ENCODE data around the gene SORBS2. TPM values are rescaled to one million over a fixed set of nuclear protein-coding genes. Genes with fewer than 3 reads are reported as not detected.
A peak's percentile ranks its signal among the peaks of the same experiment; 100 is the strongest.

SORBS2 gene
- total RNA-seq, 1 experiment from 2014 or later = not detected

DNA sequence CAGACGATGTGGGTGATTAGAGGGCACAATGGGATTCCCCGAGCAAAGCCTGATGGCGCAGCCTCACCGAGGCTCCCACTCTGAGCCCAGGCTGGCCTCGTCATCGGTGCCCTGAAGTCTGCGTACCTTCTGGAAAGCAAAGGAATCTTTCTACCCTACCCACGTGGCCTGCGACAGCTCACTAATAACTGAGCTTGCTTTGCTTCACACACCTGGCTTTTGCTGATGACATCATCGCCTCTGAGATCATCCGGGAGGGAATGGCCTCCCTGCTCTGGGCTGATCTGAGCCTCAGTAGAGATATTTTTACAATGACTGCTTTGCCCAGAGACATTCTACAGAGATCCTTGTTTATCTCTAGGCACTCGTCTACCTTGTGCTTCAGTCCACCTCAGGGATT is 231.3 kb downstream of the SORBS2 start:
- peak overlapping the region; percentile 14; the same call in 1 of the 2 replicates for H3K27ac ChIP-seq
- peak in 1 of 2 experiments; percentile 43 for DNase-seq
- H3K27me3 ChIP-seq = no peaks in the 10 kb centered on the region

DNA sequence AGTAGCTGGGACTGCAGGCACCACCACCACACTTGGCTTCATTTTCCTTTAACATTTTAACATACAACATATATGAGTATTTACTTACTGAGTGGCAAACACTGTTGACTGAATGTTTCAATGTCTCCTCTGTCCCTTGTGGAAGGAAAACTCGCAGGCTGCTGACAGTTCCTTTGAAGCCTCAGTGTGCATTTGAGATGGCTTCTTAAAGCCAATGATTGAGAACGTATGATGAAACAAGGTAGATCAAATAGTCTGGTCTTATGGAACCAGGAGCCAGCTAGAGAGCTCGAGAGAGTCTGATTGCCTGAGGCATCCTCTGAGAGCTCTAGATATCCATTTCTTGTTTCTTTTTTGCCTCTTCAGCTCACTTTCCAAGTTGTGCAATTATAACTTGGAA is 233.7 kb downstream of the SORBS2 start:
- peaks cover 57% of the 10 kb centered on the region for H3K4me1 ChIP-seq
- H3K36me3 ChIP-seq = no peaks in the 10 kb centered on the region
- no peaks in the 10 kb centered on the region for H3K9me3 ChIP-seq (replicated peaks)
- no peak overlapping the region; the same call in 1 of the 2 replicates for H3K27ac ChIP-seq
- H3K27me3 ChIP-seq = no peaks in the 10 kb centered on the region
- H3K4me3 ChIP-seq = no peak overlapping the region
- peak in 1 of 2 experiments; percentile 10 for DNase-seq

More for the DNA sequence above, 231.3 kb downstream of the SORBS2 start:
- no peaks in the 10 kb centered on the region for H3K36me3 ChIP-seq
- no peak overlapping the region for H3K4me3 ChIP-seq
- peaks cover 39% of the 10 kb centered on the region for H3K4me1 ChIP-seq
- H3K9me3 ChIP-seq (replicated peaks) = no peaks in the 10 kb centered on the region

DNA sequence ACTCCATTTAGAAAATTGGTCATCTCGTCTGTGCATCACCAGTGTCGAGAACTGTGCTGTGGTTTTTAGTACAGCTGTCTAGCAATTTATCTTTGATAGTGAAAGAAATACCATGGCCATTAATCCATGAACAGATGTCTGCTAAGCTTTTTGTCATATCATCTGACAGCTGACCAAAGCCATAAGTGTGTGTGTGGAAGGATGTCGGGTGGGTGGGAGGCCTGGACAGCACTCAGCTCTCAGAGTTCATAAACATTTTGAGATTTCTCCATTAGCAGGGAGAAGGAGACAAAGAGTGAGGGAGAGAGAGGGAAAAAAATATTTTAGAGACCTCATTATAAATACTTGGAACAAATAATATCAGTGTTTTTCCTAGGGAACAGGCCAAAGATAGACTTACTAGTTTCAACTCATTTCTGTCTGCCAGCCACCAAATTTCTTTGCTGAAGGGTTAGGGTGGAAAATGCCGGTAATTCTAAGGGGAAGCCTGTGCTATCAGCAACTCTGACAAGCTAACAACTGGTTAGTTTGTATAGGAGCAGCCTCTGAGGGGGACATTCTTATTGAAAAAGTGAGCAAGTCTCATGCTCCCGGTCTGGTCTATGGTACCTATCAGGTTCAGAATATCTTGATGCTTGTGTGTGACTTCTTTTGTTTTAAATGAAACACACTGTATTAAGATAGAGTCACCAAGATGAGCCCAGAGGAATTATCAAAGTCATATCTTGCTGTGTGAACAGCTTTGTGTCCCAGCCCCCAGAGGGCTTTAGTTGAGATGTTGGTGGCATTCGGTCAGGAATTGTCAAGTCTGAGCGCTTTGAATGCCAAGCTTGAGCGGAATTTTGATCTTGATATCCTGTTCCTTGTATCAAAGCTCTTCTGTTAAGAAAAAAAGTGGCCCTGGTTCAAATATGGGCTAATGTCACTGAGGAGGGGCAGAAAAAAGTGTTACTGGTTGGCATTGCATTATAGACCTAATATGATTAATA is 234.7 kb downstream of the SORBS2 start:
- H3K9me3 ChIP-seq (replicated peaks) = no peaks in the 10 kb centered on the region
- no peaks in the 10 kb centered on the region for H3K36me3 ChIP-seq
- H3K27ac ChIP-seq = peak overlapping the region; percentile 87
- H3K4me3 ChIP-seq = no peak overlapping the region
- peaks cover 51% of the 10 kb centered on the region for H3K4me1 ChIP-seq
- peak; percentile 72 to 87 for DNase-seq
- H3K27me3 ChIP-seq = no peaks in the 10 kb centered on the region

DNA sequence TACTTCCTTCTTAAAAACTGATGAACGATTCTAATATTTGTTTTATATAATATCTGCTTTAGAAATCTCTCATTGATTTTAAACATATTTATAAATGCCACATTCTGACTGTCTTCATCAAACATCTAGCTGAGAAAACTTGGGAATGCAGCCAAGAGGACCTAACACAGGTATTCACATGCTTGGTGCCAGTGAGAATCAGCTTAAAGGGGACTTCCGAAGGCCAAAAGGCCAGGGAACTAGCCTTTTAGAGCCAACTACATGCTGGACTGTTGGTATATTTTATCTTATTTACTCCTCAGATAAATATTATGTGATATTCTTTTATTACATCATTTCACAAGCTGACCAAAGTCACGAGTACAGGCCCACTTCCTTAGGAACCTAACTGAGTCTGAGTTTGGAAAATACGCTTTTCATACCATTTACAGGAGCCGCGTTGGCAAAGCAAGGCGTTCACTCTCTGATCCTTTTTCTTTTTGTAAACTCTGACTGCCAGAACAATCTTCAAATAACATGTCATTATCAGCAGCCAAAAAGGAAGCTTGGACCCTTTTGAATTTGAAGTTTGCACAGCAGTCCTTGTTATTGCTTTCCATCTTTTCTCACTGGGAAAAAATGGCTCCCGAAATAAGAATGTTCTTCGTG is 235.6 kb downstream of the SORBS2 start:
- H3K4me1 ChIP-seq = peaks cover 51% of the 10 kb centered on the region
- H3K4me3 ChIP-seq = peak overlapping the region; percentile 20
- peak overlapping the region; percentile 87 for H3K27ac ChIP-seq
- no peaks in the 10 kb centered on the region for H3K27me3 ChIP-seq
- DNase-seq = peak in 1 of 2 experiments; percentile 25
- no peaks in the 10 kb centered on the region for H3K9me3 ChIP-seq (replicated peaks)
- no peaks in the 10 kb centered on the region for H3K36me3 ChIP-seq

DNA sequence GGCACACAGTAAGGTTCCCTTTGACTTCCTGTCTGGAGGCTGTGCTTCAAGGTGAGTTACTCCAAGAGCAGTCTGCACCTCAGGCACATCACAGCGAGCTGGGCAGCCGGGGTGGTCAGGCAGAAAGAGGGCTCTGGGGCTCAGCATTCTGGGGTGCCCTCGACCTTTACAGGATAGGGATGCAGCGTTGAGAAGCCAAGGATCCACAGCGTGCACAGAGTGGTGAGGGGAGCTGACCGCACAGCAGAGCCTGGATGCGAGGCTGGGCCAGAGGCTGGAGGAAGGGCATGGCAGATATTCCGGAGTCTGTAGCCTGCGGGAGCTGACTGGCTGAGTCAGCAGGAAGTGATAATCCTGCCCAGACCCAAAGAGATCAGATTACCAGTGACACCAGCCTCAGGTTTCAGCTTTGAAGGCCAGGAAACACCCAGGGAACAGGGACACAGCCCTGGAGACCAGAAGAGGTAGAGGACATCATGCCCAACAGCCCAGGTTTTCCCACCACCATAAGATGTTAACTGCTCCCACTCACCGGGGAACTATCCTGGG is 238.3 kb downstream of the SORBS2 start:
- H3K27ac ChIP-seq = peak overlapping the region; percentile 68
- DNase-seq = peak; percentile 85 to 92

DNA sequence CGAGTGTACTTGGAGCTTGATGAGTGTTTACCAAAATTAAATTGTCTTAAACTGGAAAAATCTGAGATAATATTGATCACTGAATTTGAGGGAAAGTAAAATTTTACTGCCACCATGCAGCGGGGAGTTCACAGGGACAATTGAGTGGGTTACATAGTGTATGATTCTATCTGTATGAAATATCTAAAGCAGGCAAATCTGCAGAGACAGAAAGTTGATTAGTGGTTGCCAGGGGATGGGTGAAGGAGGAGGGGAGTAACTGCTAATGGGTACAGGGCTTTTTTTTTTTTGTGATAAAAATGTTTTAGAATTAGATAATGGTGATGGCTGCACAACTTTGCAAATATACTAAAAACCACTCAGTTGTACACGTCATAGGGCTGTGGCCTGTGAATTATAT is 241.3 kb downstream of the SORBS2 start:
- no peak overlapping the region for H3K4me3 ChIP-seq
- H3K27me3 ChIP-seq = no peaks in the 10 kb centered on the region
- no peak overlapping the region for H3K27ac ChIP-seq
- DNase-seq = no peak
- no peaks in the 10 kb centered on the region for H3K36me3 ChIP-seq
- H3K9me3 ChIP-seq (replicated peaks) = no peaks in the 10 kb centered on the region
- H3K4me1 ChIP-seq = peaks cover 54% of the 10 kb centered on the region

More for the DNA sequence above, 238.3 kb downstream of the SORBS2 start:
- H3K9me3 ChIP-seq (replicated peaks) = no peaks in the 10 kb centered on the region
- peak overlapping the region; percentile 34 for H3K4me3 ChIP-seq
- no peaks in the 10 kb centered on the region for H3K27me3 ChIP-seq
- peaks cover 56% of the 10 kb centered on the region for H3K4me1 ChIP-seq
- no peaks in the 10 kb centered on the region for H3K36me3 ChIP-seq

DNA sequence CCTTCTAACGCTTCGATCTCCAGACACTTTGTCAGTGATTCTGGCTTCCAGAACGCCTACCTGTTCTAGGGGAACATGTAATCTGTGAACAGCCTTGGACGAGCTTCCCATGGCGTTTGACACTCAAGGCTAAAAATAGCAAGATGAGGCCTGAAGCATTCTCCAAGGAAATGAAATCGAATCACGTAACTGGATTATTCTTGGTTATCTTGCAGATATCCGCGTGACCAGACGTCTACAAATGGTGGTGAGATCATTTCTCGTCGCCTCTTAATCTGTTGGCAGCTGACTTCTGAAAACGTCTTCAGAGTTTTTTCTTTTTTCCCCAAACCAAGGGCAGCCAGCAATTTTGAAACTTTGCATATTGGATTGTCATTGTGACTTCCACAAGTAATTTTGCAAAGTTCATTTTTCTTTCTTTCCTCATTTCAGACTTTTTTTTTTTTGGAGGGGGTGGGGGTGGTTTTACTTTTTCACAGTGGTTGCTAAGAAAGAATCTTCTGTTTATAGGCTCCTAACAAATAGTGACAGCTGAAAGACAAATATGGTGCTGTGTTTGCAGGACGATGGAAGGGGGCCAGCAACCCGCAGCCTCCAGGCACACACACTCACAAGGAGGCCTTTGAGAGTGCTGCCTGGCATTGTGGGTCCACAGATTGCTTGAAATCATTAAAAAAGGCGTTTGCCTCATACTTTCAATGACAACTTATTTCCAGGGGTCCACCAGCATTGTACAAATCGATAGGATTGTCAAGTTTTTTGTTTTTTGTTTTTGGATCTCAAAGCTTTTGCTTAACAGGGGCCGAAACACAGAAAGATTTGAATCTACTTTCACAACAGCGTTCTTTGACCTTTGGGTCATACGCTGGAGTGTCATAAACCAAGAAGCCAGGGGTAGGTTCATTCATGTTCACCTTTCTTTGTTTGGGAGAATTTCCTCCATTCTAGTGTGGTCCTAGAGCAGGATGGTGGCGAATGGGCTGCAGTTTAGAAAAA is 244.3 kb downstream of the SORBS2 start:
- H3K36me3 ChIP-seq = no peaks in the 10 kb centered on the region
- H3K27me3 ChIP-seq = no peaks in the 10 kb centered on the region
- H3K4me3 ChIP-seq = peak overlapping the region; percentile 48
- H3K4me1 ChIP-seq = peaks cover 37% of the 10 kb centered on the region
- peaks cover 5% of the 10 kb centered on the region; the same call in 1 of the 2 replicates for H3K9me3 ChIP-seq (replicated peaks)
- peak; percentile 87 to 90 for DNase-seq
- H3K27ac ChIP-seq = peak overlapping the region; percentile 97

DNA sequence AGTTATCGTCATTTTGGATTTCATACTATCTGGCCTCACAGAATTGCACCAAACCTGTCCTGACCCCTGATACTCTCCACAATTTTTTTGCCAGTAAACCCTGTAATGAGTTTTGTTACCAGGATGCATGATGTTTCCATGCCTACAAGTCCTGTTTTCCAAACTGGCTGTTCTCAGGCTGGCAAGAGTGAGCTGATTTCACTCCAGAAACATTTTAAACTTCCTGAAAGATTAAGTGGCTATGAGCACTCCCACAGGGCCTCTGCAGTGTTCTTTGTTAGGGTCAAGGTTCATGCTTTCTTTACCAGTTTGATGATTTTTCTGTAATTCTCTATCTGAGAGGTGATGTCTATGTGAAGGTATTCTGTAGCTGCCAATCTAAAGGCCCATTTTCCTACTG is 245.0 kb downstream of the SORBS2 start:
- Histone ChIP-seq H3K9me3 (replicated peaks) (peaks cover 5% of the 10 kb centered on the region; the same call in 1 of the 2 replicates), H3K4me1 (peaks cover 37% of the 10 kb centered on the region), H3K27me3 (no peaks in the 10 kb centered on the region), H3K27ac (peak overlapping the region; percentile 97), H3K4me3 (peak overlapping the region; percentile 48), H3K36me3 (no peaks in the 10 kb centered on the region)
- peak; percentile 52 to 68 for DNase-seq

DNA sequence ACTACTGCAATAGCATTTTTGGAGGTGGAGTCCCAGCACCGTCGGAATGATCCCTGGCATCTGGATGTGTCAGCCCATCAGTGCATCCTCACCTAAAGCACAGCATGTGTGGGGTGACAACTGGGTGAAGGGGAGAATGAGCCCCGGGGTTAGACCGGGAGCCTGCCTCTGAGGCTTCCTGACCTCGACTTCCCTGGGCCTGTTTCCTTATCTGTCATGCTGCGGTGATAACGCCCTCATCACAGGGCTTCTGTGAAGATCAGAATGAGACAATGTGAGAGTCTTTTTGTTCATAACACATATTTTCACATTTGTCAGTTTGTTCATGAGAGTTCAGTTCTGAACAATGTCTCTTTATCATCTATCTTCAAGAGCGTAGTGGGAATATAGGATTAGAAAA is 245.6 kb downstream of the SORBS2 start:
- Histone ChIP-seq H3K36me3 (no peaks in the 10 kb centered on the region), H3K27me3 (no peaks in the 10 kb centered on the region), H3K9me3 (replicated peaks) (peaks cover 5% of the 10 kb centered on the region; the same call in 1 of the 2 replicates), H3K4me3 (peak overlapping the region; percentile 48), H3K27ac (peak overlapping the region; percentile 97), H3K4me1 (peaks cover 37% of the 10 kb centered on the region)
- DNase-seq = peak; percentile 35 to 51

DNA sequence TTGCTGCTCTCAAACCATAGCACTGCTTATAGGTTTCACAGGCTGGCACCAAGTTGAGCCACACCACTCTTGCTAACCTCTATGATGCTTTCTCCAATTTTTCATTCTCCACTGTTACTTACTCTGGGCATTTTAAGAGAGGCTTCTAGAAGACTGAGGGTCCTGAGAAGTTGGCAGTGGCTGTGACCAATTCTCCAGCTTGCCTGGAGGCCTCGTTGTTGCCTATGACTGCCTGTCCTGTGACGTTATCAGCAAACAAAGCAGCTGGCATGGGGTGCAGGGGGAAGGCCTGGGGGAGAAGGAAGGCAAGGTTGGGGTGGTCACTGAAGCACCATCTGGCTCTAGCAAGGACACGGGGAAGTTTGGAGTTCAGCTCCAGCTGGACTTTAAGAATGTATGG is 246.3 kb downstream of the SORBS2 start:
- Histone ChIP-seq H3K4me3 (no peak overlapping the region), H3K36me3 (no peaks in the 10 kb centered on the region), H3K27ac (peak overlapping the region; percentile 97), H3K9me3 (replicated peaks) (peaks cover 5% of the 10 kb centered on the region; the same call in 1 of the 2 replicates), H3K4me1 (peaks cover 37% of the 10 kb centered on the region), H3K27me3 (no peaks in the 10 kb centered on the region)
- DNase-seq = peak in 1 of 2 experiments; percentile 27

DNA sequence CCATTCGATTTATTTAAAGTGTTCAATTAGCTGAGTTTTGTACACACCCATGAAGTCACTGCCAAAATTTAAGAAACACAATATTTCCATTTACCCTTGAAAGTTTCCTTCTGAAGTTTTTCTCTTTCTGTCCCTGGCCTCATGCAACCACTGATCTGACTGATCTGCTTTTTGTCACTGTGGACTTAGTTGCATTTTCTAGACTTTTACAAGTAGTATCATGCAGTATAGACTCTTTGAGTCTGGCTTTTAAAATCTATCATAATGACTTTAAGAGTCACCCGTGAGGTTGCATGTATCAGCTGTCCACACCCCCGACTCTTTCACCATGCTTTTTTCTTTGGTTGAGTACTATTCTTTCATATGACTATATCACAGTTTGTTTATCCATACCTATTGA is 247.6 kb downstream of the SORBS2 start:
- H3K4me1 ChIP-seq = peaks cover 32% of the 10 kb centered on the region
- no peak overlapping the region for H3K4me3 ChIP-seq
- H3K9me3 ChIP-seq (replicated peaks) = peaks cover 5% of the 10 kb centered on the region; the same call in 1 of the 2 replicates
- no peak for DNase-seq
- H3K36me3 ChIP-seq = no peaks in the 10 kb centered on the region
- H3K27ac ChIP-seq = no peak overlapping the region
- no peaks in the 10 kb centered on the region for H3K27me3 ChIP-seq

DNA sequence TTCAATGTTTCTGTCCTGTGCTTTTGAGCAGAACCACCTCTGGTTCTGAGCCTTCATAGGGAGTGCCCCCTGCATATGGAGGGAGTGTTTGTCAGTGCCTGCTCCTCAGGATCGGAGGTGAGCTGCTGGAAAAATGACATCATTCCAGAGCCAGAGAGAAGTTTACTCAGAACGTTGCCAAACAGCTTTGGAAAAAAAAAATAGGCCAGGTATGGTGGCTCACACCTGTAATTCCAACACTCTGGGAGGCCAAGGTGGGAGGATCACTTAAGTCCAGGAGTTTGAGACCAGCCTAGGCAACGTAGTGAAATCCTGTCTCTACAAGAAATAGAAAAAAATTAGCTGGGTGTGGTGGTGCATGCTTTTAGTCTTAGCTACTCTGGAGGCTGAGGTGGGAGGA is 249.5 kb downstream of the SORBS2 start:
- Histone ChIP-seq H3K9me3 (replicated peaks) (peaks cover 5% of the 10 kb centered on the region; the same call in 1 of the 2 replicates), H3K4me1 (peaks cover 22% of the 10 kb centered on the region), H3K27me3 (no peaks in the 10 kb centered on the region), H3K4me3 (no peak overlapping the region), H3K36me3 (no peaks in the 10 kb centered on the region), H3K27ac (no peak overlapping the region)
- DNase-seq = no peak

DNA sequence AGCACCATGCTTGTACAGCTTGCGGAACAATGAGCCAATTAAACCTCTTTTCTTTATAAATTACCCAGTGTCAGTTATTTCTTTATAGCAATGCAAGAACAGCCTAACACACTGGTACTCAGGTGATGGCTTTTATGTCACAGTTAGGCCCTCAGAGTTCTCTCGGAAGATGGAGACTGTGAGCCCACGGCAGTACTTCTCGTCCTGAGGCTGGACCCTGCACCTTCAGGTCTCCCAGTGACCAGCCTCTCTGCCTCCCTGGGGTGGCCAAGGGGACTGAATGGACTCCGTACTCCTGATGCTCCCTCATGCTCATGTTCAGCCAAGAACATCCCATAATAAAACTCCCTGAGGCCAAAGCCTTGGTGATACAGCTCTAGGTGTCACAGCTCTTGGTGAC is 251.7 kb downstream of the SORBS2 start:
- Histone ChIP-seq H3K27me3 (no peaks in the 10 kb centered on the region), H3K9me3 (replicated peaks) (peaks cover 5% of the 10 kb centered on the region; the same call in 1 of the 2 replicates), H3K36me3 (no peaks in the 10 kb centered on the region), H3K27ac (peak overlapping the region; percentile 57), H3K4me3 (no peak overlapping the region), H3K4me1 (peaks cover 6% of the 10 kb centered on the region)
- DNase-seq = no peak

DNA sequence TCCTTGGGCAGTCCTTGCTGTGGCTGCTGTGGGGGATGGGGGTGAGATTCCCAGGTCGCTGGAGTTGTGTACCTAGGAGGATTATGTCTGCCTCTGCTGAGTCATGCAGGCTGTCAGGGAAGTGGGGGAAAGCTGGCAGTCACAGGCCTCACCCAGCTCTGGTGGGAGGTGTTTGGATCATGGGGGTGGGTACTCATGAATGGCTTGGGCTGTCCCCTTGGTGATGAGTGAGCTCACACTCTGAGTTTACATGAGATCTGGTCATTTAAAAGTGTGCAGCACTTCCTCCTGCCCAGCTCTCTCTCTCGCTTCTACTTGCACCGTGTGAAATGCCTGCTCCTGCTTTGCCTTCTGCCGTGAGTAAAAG is 252.1 kb downstream of the SORBS2 start:
- Histone ChIP-seq H3K36me3 (no peaks in the 10 kb centered on the region), H3K27me3 (no peaks in the 10 kb centered on the region), H3K27ac (peak overlapping the region; percentile 57), H3K4me3 (no peak overlapping the region; the same call in 1 of the 2 replicates), H3K4me1 (peaks cover 6% of the 10 kb centered on the region), H3K9me3 (replicated peaks) (peaks cover 5% of the 10 kb centered on the region; the same call in 1 of the 2 replicates)
- peak; percentile 59 to 73 for DNase-seq

Measured in SJCRH30 (cell line).